NCI-H146 treated with DMSO at 0.1 percent for 48 hours (cell line): Measurements from ENCODE around the gene ACAN.

Experiments used
- DNase-seq: peaks from one replicate; lab custom pipeline; 2025; ENCODE audit not compliant: unreplicated experiment; lab: John Stamatoyannopoulos, UW

Gene ACAN

GRCh38 chr15:88803241-88803919 is at the start of gene ACAN:
Gene ACAN, plus strand, starts transcription at chr15:88803436. Its CDS starts 32,771 bp downstream, at chr15:88836207.
- no peak for DNase-seq

- no peak for DNase-seq
Observed at GRCh38 chr15:88756521-88756920, 46.7 kb upstream of the ACAN start.

- no peak for DNase-seq
Observed at GRCh38 chr15:88756921-88757320, 46.3 kb upstream of the ACAN start.

GRCh38 chr15:88759872-88760271 is 43.4 kb upstream of the ACAN start:
- no peak for DNase-seq

GRCh38 chr15:88764448-88764847 is 38.8 kb upstream of the ACAN start:
- no peak for DNase-seq

GRCh38 chr15:88765212-88765611 is 38.0 kb upstream of the ACAN start:
- no peak for DNase-seq

GRCh38 chr15:88769161-88769971 is 33.9 kb upstream of the ACAN start:
- no peak for DNase-seq

- DNase-seq = no peak
Observed at GRCh38 chr15:88775776-88776175, 27.5 kb upstream of the ACAN start.

GRCh38 chr15:88776646-88777045 is 26.6 kb upstream of the ACAN start:
- DNase-seq = no peak

GRCh38 chr15:88779944-88780343 is 23.3 kb upstream of the ACAN start:
- DNase-seq = no peak

- no peak for DNase-seq
Observed at GRCh38 chr15:88782465-88782864, 20.8 kb upstream of the ACAN start.

- DNase-seq = no peak
Observed at GRCh38 chr15:88785217-88785616, 18.0 kb upstream of the ACAN start.

- DNase-seq = no peak
Observed at GRCh38 chr15:88788036-88788435, 15.2 kb upstream of the ACAN start.

GRCh38 chr15:88788816-88789215 is 14.4 kb upstream of the ACAN start:
- DNase-seq = no peak

- no peak for DNase-seq
Observed at GRCh38 chr15:88790486-88790885, 12.8 kb upstream of the ACAN start.

- DNase-seq = no peak
Observed at GRCh38 chr15:88791637-88792036, 11.6 kb upstream of the ACAN start.

GRCh38 chr15:88792342-88793282 is 10.6 kb upstream of the ACAN start:
- DNase-seq = no peak

- no peak for DNase-seq
Observed at GRCh38 chr15:88794001-88794400, 9.2 kb upstream of the ACAN start.

GRCh38 chr15:88797663-88798339 is 5.4 kb upstream of the ACAN start:
- DNase-seq = no peak

GRCh38 chr15:88799341-88799740 is 3.9 kb upstream of the ACAN start:
- no peak for DNase-seq

GRCh38 chr15:88800026-88800425 is 3.2 kb upstream of the ACAN start:
- no peak for DNase-seq
